B cell (primary cell): ENCODE data around the gene FAM111B. TPM values are rescaled to one million over a fixed set of nuclear protein-coding genes. Genes with fewer than 3 reads are reported as not detected.
A peak's percentile ranks its signal among the peaks of the same experiment; 100 is the strongest.
"Not testable (repeated sequence)": the region's sequence is repeated elsewhere in the genome, so short reads cannot be mapped to it uniquely, and the experiment has no call there.

Experiments used
- ATAC-seq: fragments of 200-7000 bp; cut with Tn5 transposase; one replicate; pipeline ENCODE4 v1.10.0; 2021; ENCODE audit warnings: low read depth, mild to moderate bottlenecking, moderate number of reproducible peaks, moderate library complexity
- CTCF ChIA-PET: fragments of 350-600 bp; sonication (Branson Sonifier 250); formaldehyde crosslinking; loops from one replicate; lab custom pipeline; 2021; ENCODE audit warnings: antibody characterized with exemption, inconsistent platforms; lab: Charles Lee
- POLR2A ChIA-PET: fragments of 350-600 bp; sonication (Branson Sonifier 250); formaldehyde crosslinking; loops from one replicate; lab custom pipeline; 2021; ENCODE audit warnings: antibody characterized with exemption; lab: Charles Lee
- DNase-seq: peaks from one replicate; pipeline ENCODE4 v3.0.0; 2013
- H2AFZ ChIP-seq: 2 replicates; pipeline ENCODE4 v1.6.1; 2012; ENCODE audit warnings: mild to moderate bottlenecking, low read depth, low read length; ENCODE audit not compliant: insufficient read depth, poor library complexity, severe bottlenecking
- H3K27ac ChIP-seq, 2 donors: 1 replicate in 1 of 2; 2 replicates in 1 of 2; pipeline ENCODE4 v1.5.1; 2012 to 2013; ENCODE audit warnings: low read length in 2 of 2, mild to moderate bottlenecking in 2 of 2, moderate library complexity in 1 of 2
- H3K27me3 ChIP-seq, 4 experiments: fragments of 200-600 bp in 1 of 4; sonication (generic) in 1 of 4; replicated peaks in 1 of 4; 1 replicate in 2 of 4; 2 replicates in 2 of 4; pipeline versions ENCODE4 v1.6.1 to v1.7.0; 2013 to 2016; ENCODE audit warnings: low read length in 3 of 4, mild to moderate bottlenecking in 2 of 4, mixed read lengths in 1 of 4, moderate library complexity in 1 of 4; ENCODE audit not compliant: insufficient read depth in 4 of 4, control insufficient read depth in 3 of 4; ENCODE audit errors: control extremely low read depth in 1 of 4
- H3K36me3 ChIP-seq, 2 experiments: replicated peaks in 1 of 2; 1 replicate in 1 of 2; 2 replicates in 1 of 2; pipeline versions ENCODE4 v1.6.1 to v1.7.1; 2013; ENCODE audit warnings: low read length in 1 of 2; ENCODE audit not compliant: insufficient read depth in 2 of 2, control insufficient read depth in 1 of 2; ENCODE audit errors: control extremely low read depth in 1 of 2, extremely low read depth in 1 of 2
- H3K4me1 ChIP-seq, 2 donors: fragments of 200-600 bp in 1 of 2; sonication (generic) in 1 of 2; 1 replicate in 1 of 2; 2 replicates in 1 of 2; pipeline versions ENCODE4 v1.5.1 to v1.6.1; 2013 to 2017; ENCODE audit warnings: low read length in 2 of 2; ENCODE audit not compliant: control insufficient read depth in 2 of 2, insufficient read depth in 2 of 2
- H3K4me2 ChIP-seq: replicated peaks from 2 replicates; pipeline ENCODE3; 2012; ENCODE audit warnings: mild to moderate bottlenecking, low read depth, low read length; ENCODE audit not compliant: poor library complexity, severe bottlenecking
- H3K4me3 ChIP-seq, 5 experiments: fragments of 200-600 bp in 1 of 5; sonication (generic) in 1 of 5; 1 replicate in 3 of 5; 2 replicates in 2 of 5; pipeline versions ENCODE4 v1.5.1 to v1.7.0; 2011 to 2016; ENCODE audit warnings: low read length in 4 of 5, mild to moderate bottlenecking in 4 of 5, low read depth in 2 of 5, control low read depth in 1 of 5, moderate library complexity in 1 of 5; ENCODE audit not compliant: insufficient read depth in 1 of 5; ENCODE audit errors: control extremely low read depth in 1 of 5, extremely low read depth in 1 of 5
- H3K79me2 ChIP-seq: fragments of 200-600 bp; sonication (generic); one replicate; pipeline ENCODE4 v1.6.0; 2016; ENCODE audit warnings: low read length; ENCODE audit not compliant: control insufficient read depth, insufficient read depth
- H3K9ac ChIP-seq: fragments of 200-600 bp; sonication (generic); 2 replicates; pipeline ENCODE4 v1.6.1; 2017; ENCODE audit warnings: mild to moderate bottlenecking, low read length, moderate library complexity
- H3K9me3 ChIP-seq, 3 donors: one replicate each; pipeline versions ENCODE4 v1.6.1 to v1.7.1; 2013; ENCODE audit warnings: low read length in 2 of 3; ENCODE audit not compliant: control insufficient read depth in 2 of 3, insufficient read depth in 1 of 3; ENCODE audit errors: control extremely low read depth in 1 of 3
- H4K20me1 ChIP-seq: 2 replicates; pipeline ENCODE4 v1.6.0; 2012; ENCODE audit warnings: mild to moderate bottlenecking, low read length; ENCODE audit not compliant: insufficient read depth, control insufficient read depth, poor library complexity, severe bottlenecking
- H3K27ac Mint-ChIP-seq: one replicate; pipeline ENCODE4 v1.8.0; 2021; ENCODE audit warnings: mixed read lengths
- H3K27me3 Mint-ChIP-seq: one replicate; pipeline ENCODE4 v1.8.0; 2021; ENCODE audit warnings: mixed read lengths
- H3K4me1 Mint-ChIP-seq: one replicate; pipeline ENCODE4 v1.8.0; 2021; ENCODE audit warnings: mixed read lengths
- H3K4me3 Mint-ChIP-seq: one replicate; pipeline ENCODE4 v1.8.0; 2021; ENCODE audit warnings: mixed read lengths
- H3K9me3 Mint-ChIP-seq: one replicate; pipeline ENCODE4 v1.8.0; 2022; ENCODE audit warnings: mixed read lengths; ENCODE audit not compliant: insufficient read depth
- EZH2 ChIP-seq: IDR thresholded peaks from 2 replicates; pipeline ENCODE4 v1.6.1; 2012; ENCODE audit warnings: borderline replicate concordance, low read depth, mild to moderate bottlenecking, moderate library complexity, low read length; ENCODE audit not compliant: insufficient read depth, poor library complexity, severe bottlenecking
- WGBS: methylation state at CpG from one replicate; pipeline ENCODE4 v1.1.5; 2013; ENCODE audit warnings: missing lambda C conversion rate; ENCODE audit not compliant: insufficient coverage; 5-methylcytosine and 5-hydroxymethylcytosine counted together
- intact Hi-C: fragments of 100-400 bp; cut with micrococcal nuclease; formaldehyde crosslinking; loops from one replicate; pipeline ENCODE4 v1.10.0; 2022
- polyA plus RNA-seq: library from polyadenylated mRNA; depleted of rRNA; stranded (reverse); fragments of >200 nt; gene quantifications from 2 replicates; pipeline ENCODE4 v1.2.3, GENCODE V29; 2012
- total RNA-seq, 2 donors: library from RNA; stranded (reverse); fragments of 120-200 nt in 1 of 2; gene quantifications; 1 replicate in 1 of 2; 2 replicates in 1 of 2; pipeline versions ENCODE4 v1.2.3 to v1.2.4, GENCODE V29; 2013 to 2022
- TF ChIP-seq, protein P1 (sequence below): fragments of 200-600 bp; IDR thresholded peaks from one replicate; pipeline ENCODE4 v1.8.0; 2022; ENCODE audit warnings: antibody characterized with exemption, mild to moderate bottlenecking

Gene FAM111B
- total and polyA plus RNA-seq, 2 donors (not counting 1 experiment from before 2014, with no cell fraction given), result 3.6 to 155 TPM

DNA sequence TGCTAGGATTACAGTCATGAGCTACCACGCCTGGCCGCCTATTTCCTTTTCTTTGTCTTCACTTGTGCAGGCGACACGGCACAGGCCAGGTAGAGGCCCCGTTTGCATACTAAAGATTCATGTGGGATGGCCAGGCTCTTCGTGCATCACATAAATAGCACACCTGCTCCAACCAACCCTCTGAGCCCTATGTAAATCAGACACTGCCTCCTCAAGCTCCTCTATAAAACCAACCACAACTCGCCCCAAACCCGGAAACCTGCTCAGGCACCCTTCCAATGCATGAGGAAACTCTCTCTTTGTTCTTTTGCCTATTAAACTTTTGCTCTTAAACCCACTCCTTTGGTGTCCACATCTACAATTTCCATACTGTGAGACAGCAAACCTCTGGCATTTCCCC lies 9.1 kb upstream of the FAM111B start:
- intact Hi-C loops, result loop anchor here (1.0 kb wide), 2 partner anchors 9 to 38 kb away; partner anchors contain the start of gene FAM111B
- not testable (repeated sequence) for ATAC-seq, H3K27me3 Mint-ChIP-seq, H4K20me1 ChIP-seq, H3K9me3 ChIP-seq, H3K9me3 Mint-ChIP-seq, H3K27me3 ChIP-seq
- Histone ChIP-seq H3K4me2 (peak overlapping the region; percentile 62), H3K36me3 (peaks cover 0 to 12% of the 10 kb centered on the region in 2 experiments), H3K79me2 (peaks cover 30% of the 10 kb centered on the region), H3K9ac (peak overlapping the region; percentile 42), H3K4me3 (peak overlapping the region in 3 of 5 experiments; percentile 8 to 37 (median 33)), H3K27ac (peak overlapping the region; percentile 65 to 85), H3K4me1 (peaks cover 77 to 92% of the 10 kb centered on the region in 2 donors), H2AFZ (peak overlapping the region; percentile 14)
- peak overlapping the region; percentile 64 for H3K4me3 Mint-ChIP-seq
- H3K27ac Mint-ChIP-seq, result peak overlapping the region; percentile 91
- ChIA-PET CTCF (interaction anchor here (0.7 to 5.1 kb wide), 11 partner anchors 8 to 139 kb away, joined by 3 to 50 read pairs (median 6); partner anchors contain the start of gene FAM111B), POLR2A (interaction anchor here (0.8 to 1.5 kb wide), 4 partner anchors 9 to 39 kb away, joined by 3 to 14 read pairs (median 6); partner anchors contain the start of gene FAM111B)
- WGBS, result 32% methylated on average over 4 of the region's 8 CpGs
- H3K4me1 Mint-ChIP-seq, result peaks cover 88% of the 10 kb centered on the region
- DNase-seq, result peak; percentile 50

DNA sequence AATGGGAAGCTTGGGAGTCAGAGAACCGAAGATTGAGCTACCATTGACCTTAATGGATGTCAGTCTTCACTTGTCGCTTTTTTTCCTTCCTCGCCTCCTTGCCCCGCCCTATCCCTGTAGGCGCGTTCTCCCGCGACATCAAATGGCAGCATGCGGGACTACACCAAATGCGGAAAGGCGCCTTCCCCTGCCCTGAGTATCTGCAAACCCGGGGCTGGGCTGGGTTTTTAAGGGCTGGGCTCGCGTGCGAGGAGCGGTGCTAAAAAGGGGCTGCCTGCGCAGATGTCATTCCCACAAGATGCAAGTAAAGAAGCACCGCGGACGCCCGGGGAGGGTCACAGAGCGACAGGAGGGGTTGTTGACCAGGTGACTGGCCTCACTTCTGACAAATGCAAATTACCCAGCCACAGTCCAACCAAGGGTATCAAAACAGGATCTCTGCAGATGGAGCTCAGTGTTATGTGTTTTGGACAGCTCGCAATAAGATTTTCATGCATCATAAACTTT lies 4.7 kb upstream of the FAM111B start:
- no peaks in the 10 kb centered on the region for H3K27me3 ChIP-seq
- WGBS, result under 1% methylated on average over 21 of the region's 23 CpGs
- peaks cover 0 to 8% (median 0%) of the 10 kb centered on the region in 3 donors for H3K9me3 ChIP-seq
- peaks cover 87% of the 10 kb centered on the region for H3K4me1 Mint-ChIP-seq
- H3K27me3 Mint-ChIP-seq, result no peaks in the 10 kb centered on the region
- H3K4me2 ChIP-seq, result peak overlapping the region; percentile 76
- H3K4me3 Mint-ChIP-seq, result peak overlapping the region; percentile 96
- peak overlapping the region; percentile 72 for H2AFZ ChIP-seq
- peak overlapping the region; percentile 60 to 70 (median 62) for H3K4me3 ChIP-seq
- ATAC-seq, result peak; percentile 76
- no peaks in the 10 kb centered on the region for H3K36me3 ChIP-seq
- TF ChIP-seq EZH2, result no peak
- TF ChIP-seq, protein P1, sequence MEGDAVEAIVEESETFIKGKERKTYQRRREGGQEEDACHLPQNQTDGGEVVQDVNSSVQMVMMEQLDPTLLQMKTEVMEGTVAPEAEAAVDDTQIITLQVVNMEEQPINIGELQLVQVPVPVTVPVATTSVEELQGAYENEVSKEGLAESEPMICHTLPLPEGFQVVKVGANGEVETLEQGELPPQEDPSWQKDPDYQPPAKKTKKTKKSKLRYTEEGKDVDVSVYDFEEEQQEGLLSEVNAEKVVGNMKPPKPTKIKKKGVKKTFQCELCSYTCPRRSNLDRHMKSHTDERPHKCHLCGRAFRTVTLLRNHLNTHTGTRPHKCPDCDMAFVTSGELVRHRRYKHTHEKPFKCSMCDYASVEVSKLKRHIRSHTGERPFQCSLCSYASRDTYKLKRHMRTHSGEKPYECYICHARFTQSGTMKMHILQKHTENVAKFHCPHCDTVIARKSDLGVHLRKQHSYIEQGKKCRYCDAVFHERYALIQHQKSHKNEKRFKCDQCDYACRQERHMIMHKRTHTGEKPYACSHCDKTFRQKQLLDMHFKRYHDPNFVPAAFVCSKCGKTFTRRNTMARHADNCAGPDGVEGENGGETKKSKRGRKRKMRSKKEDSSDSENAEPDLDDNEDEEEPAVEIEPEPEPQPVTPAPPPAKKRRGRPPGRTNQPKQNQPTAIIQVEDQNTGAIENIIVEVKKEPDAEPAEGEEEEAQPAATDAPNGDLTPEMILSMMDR, result peak; percentile 61
- H3K27ac Mint-ChIP-seq, result peak overlapping the region; percentile 96
- peak overlapping the region; percentile 71 to 77 for H3K27ac ChIP-seq
- DNase-seq, result peak; percentile 93
- H3K9ac ChIP-seq, result peak overlapping the region; percentile 71
- H3K9me3 Mint-ChIP-seq, result peaks cover 2% of the 10 kb centered on the region
- H3K79me2 ChIP-seq, result peaks cover 19% of the 10 kb centered on the region
- POLR2A ChIA-PET, result interaction anchor here (0.5 to 1.7 kb wide), 9 partner anchors 9 to 69 kb away, joined by 3 to 7 read pairs (median 4); partner anchors contain the start of genes DTX4 and FAM111A
- intact Hi-C loops, result loop anchor here (1.0 to 5.0 kb wide), 5 partner anchors 34 to 524 kb away; partner anchors contain the start of gene MPEG1
- no peaks in the 10 kb centered on the region for H4K20me1 ChIP-seq
- CTCF ChIA-PET, result interaction anchor here (0.6 to 9.4 kb wide), 13 partner anchors 9 to 527 kb away, joined by 3 to 79 read pairs (median 5); partner anchors contain the start of gene LPXN
- H3K4me1 ChIP-seq, result peaks cover 78 to 91% of the 10 kb centered on the region in 2 donors

DNA sequence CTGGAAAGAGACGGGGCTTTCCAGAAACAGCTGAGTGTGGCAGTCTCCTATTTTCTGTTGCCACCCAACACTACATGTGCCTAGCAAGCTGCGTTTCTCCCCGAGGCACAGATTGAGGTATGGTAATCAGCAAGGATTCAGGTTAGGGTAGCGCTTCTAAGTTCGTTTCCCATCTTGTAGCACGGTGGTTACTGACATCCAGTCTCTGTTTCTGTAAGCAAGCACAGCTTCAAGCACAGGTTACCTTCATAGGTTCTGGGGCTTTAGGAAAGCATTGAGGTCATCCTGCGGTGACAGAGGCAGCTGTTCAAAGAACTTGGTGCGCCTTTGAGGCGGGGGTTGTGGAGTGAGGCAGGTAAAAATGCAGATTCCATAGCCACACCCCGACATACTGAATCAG lies 684 bp downstream of the FAM111B start:
- 15% methylated on average over 5 of the region's 10 CpGs for WGBS
- ATAC-seq (peak; percentile 15), DNase-seq (peak; percentile 43)
- Histone ChIP-seq H3K9ac (peak overlapping the region; percentile 77), H3K4me1 (peaks cover 59 to 62% of the 10 kb centered on the region in 2 donors), H3K27ac (peak overlapping the region; percentile 25 to 33), H3K4me3 (peak overlapping the region; percentile 30 to 79 (median 61)), H3K4me2 (peak overlapping the region; percentile 86), H2AFZ (peak overlapping the region; percentile 75)
- H3K4me3 Mint-ChIP-seq, result peak overlapping the region; percentile 94
- not testable (repeated sequence) for H3K36me3 ChIP-seq, H3K9me3 ChIP-seq, H4K20me1 ChIP-seq, H3K27me3 Mint-ChIP-seq, H3K9me3 Mint-ChIP-seq, H3K27me3 ChIP-seq, H3K79me2 ChIP-seq
- ChIA-PET POLR2A (interaction anchor here (0.6 to 3.1 kb wide), 6 partner anchors 10 to 530 kb away, joined by 3 to 15 read pairs (median 12); no protein-coding TSS in a partner anchor), CTCF (interaction anchor here (0.9 to 9.4 kb wide), 11 partner anchors 10 to 180 kb away, joined by 3 to 79 read pairs (median 3); no protein-coding TSS in a partner anchor)
- intact Hi-C loops, result loop anchor here (1.0 kb wide), 1 partner anchor 10 kb away; no protein-coding TSS in a partner anchor
- H3K27ac Mint-ChIP-seq, result peak overlapping the region; percentile 93
- peaks cover 77% of the 10 kb centered on the region for H3K4me1 Mint-ChIP-seq
